ENCODE results near the gene CEP112.

DNA sequence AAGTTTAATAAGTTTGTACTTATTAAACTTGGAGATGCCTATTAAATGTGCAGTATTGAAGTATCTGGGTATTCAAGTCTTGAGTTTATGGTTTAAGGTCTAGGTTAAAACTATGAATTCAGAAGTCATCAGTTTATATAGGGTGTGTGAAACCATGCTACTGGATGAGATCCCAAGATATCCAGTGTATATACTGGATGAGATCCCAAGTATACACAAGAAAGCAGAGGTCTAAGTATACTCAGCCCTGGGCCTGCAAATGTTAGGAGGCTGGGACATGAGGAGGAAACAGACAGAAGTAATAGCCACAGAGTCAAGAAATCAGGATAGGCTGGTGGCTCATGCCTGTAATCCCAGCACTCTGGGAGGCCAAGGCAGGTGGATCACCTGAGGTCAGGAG is 436.1 kb downstream of the CEP112 start:
- TF ChIP-seq, protein P1, sequence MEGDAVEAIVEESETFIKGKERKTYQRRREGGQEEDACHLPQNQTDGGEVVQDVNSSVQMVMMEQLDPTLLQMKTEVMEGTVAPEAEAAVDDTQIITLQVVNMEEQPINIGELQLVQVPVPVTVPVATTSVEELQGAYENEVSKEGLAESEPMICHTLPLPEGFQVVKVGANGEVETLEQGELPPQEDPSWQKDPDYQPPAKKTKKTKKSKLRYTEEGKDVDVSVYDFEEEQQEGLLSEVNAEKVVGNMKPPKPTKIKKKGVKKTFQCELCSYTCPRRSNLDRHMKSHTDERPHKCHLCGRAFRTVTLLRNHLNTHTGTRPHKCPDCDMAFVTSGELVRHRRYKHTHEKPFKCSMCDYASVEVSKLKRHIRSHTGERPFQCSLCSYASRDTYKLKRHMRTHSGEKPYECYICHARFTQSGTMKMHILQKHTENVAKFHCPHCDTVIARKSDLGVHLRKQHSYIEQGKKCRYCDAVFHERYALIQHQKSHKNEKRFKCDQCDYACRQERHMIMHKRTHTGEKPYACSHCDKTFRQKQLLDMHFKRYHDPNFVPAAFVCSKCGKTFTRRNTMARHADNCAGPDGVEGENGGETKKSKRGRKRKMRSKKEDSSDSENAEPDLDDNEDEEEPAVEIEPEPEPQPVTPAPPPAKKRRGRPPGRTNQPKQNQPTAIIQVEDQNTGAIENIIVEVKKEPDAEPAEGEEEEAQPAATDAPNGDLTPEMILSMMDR (conservative IDR thresholded peaks at IDR 0.05): no peak
- no peak for TF ChIP-seq ZFX (IDR thresholded peaks at IDR 0.05)

Data from C4-2B (cell line).